HCT116 (cell line): ENCODE results near the gene TSEN34. TPM values are rescaled to one million over a fixed set of nuclear protein-coding genes. Genes with fewer than 3 reads are reported as not detected.

Experiments used
- ATAC-seq: fragments of 200-7000 bp; cut with Tn5 transposase; 2 replicates; pipeline ENCODE4 v1.9.1; 2020; ENCODE audit warnings: mild to moderate bottlenecking, moderate library complexity
- BruUV-seq: library from RNA; stranded (reverse); fragments of 400-500 nt; replicated peaks from 2 replicates; lab custom pipeline; 2021; lab: Mats Ljungman, UMichigan
- CTCF ChIA-PET: fragments of 300-600 bp; sonication (Branson Sonifier 250); formaldehyde crosslinking; loops from one replicate; lab custom pipeline; 2021; ENCODE audit warnings: antibody characterized with exemption; lab: Charles Lee
- POLR2A ChIA-PET: fragments of 300-600, 350-600 bp; sonication (Branson Sonifier 250); formaldehyde crosslinking; loops from one replicate; lab custom pipeline; 2021; ENCODE audit warnings: antibody characterized with exemption; lab: Charles Lee
- RAD21 ChIA-PET, 2 experiments: fragments of 300-600 bp; sonication (Branson Sonifier 250); formaldehyde crosslinking; loops; one replicate each; lab custom pipeline; 2023; ENCODE audit warnings: low total read pairs in 2 of 2; ENCODE audit not compliant: uncharacterized antibody in 2 of 2, unreplicated experiment in 2 of 2, low non-redundant PET in 1 of 2; lab: Charles Lee
- DNase-seq: peaks from one replicate; pipeline ENCODE4 v3.0.0-alpha.2; 2010; ENCODE audit warnings: low read depth, low spot score
- H2AFZ ChIP-seq: fragments of 200-600 bp; shearing (Covaris generic), sonication (generic); 2 replicates; pipeline ENCODE4 v1.6.1; 2017; ENCODE audit warnings: low read depth, mixed run types, mixed read lengths, antibody characterized with exemption, low read length; ENCODE audit not compliant: poor library complexity, severe bottlenecking
- H3K27ac ChIP-seq: 2 replicates; pipeline ENCODE4 v1.5.1; 2012; ENCODE audit warnings: low read depth, low read length
- H3K27me3 ChIP-seq: fragments of 200-600 bp; sonication (generic); 2 replicates; pipeline ENCODE4 v1.6.1; 2016; ENCODE audit warnings: mixed run types, low read length, mixed read lengths; ENCODE audit not compliant: insufficient read depth
- H3K36me3 ChIP-seq, 2 experiments: fragments of 200-500 bp in 1 of 2; fragments of 200-600 bp in 1 of 2; sonication (Bioruptor generic) in 1 of 2; sonication (generic) in 1 of 2; 2 replicates each; pipeline versions ENCODE4 v1.5.1 to v1.6.1; 2014 to 2016; ENCODE audit warnings: low read length in 2 of 2, inconsistent platforms in 1 of 2, mixed read lengths in 1 of 2, mixed run types in 1 of 2; ENCODE audit not compliant: insufficient read depth in 2 of 2, control insufficient read depth in 1 of 2
- H3K4me1 ChIP-seq, 2 experiments: fragments of 200-600 bp in 1 of 2; sonication (generic) in 1 of 2; 2 replicates each; pipeline versions ENCODE4 v1.5.1 to v1.6.1; 2012 to 2017; ENCODE audit warnings: low read length in 2 of 2, inconsistent platforms in 1 of 2, mild to moderate bottlenecking in 1 of 2, mixed read lengths in 1 of 2, mixed run types in 1 of 2, moderate library complexity in 1 of 2; ENCODE audit not compliant: insufficient read depth in 2 of 2, control insufficient read depth in 1 of 2
- H3K4me2 ChIP-seq: fragments of 200-600 bp; sonication (generic); 2 replicates; pipeline ENCODE4 v1.6.1; 2017; ENCODE audit warnings: mixed run types, low read length, mixed read lengths
- H3K4me3 ChIP-seq, 2 experiments: fragments of 200-600 bp in 1 of 2; sonication (generic) in 1 of 2; replicated peaks in 1 of 2; 2 replicates each; pipeline ENCODE4 v1.5.1; 2011 to 2016; ENCODE audit warnings: low read length in 2 of 2, control low read depth in 1 of 2, low read depth in 1 of 2, mild to moderate bottlenecking in 1 of 2, mixed read lengths in 1 of 2, mixed run types in 1 of 2
- H3K79me2 ChIP-seq: fragments of 200-600 bp; sonication (generic); 2 replicates; pipeline ENCODE4 v1.6.1; 2017; ENCODE audit warnings: mild to moderate bottlenecking, mixed run types, low read length, moderate library complexity, mixed read lengths; ENCODE audit not compliant: insufficient read depth
- H3K9ac ChIP-seq: fragments of 200-600 bp; sonication (generic); 2 replicates; pipeline ENCODE4 v1.6.1; 2016; ENCODE audit warnings: low read length, mixed read lengths
- H3K9me2 ChIP-seq: fragments of 200-600 bp; sonication (generic), shearing (Covaris generic); 2 replicates; pipeline ENCODE4 v1.6.1; 2017; ENCODE audit warnings: mixed run types, mild to moderate bottlenecking, moderate library complexity; ENCODE audit not compliant: insufficient read depth
- H3K9me3 ChIP-seq, 2 experiments: fragments of 200-500 bp in 1 of 2; fragments of 200-600 bp in 1 of 2; sonication (Bioruptor generic) in 1 of 2; sonication (generic) in 1 of 2; 2 replicates each; pipeline ENCODE4 v1.6.1; 2014 to 2017; ENCODE audit warnings: low read length in 2 of 2, mixed read lengths in 2 of 2, inconsistent platforms in 1 of 2, low read depth in 1 of 2, mild to moderate bottlenecking in 1 of 2, mixed run types in 1 of 2, moderate library complexity in 1 of 2; ENCODE audit not compliant: control insufficient read depth in 1 of 2, insufficient read depth in 1 of 2
- H4K20me1 ChIP-seq: fragments of 200-600 bp; sonication (generic), shearing (Covaris generic); 2 replicates; pipeline ENCODE4 v1.6.1; 2017; ENCODE audit warnings: mixed run types, mild to moderate bottlenecking, moderate library complexity; ENCODE audit not compliant: insufficient read depth
- CBX3 ChIP-seq: IDR thresholded peaks from 2 replicates; pipeline ENCODE4 v1.6.1; 2012; ENCODE audit warnings: low read depth
- CEBPB ChIP-seq: IDR thresholded peaks from 2 replicates; pipeline ENCODE4 v1.6.1; 2012; ENCODE audit warnings: low read depth
- EGR1 ChIP-seq: IDR thresholded peaks from 2 replicates; pipeline ENCODE4 v1.6.1; 2012; ENCODE audit warnings: low read depth
- ELF1 ChIP-seq: IDR thresholded peaks from 2 replicates; pipeline ENCODE4 v1.6.1; 2012; ENCODE audit warnings: low read depth, borderline replicate concordance
- JUND ChIP-seq: IDR thresholded peaks from 2 replicates; pipeline ENCODE4 v1.6.1; 2012
- MAX ChIP-seq: IDR thresholded peaks from 2 replicates; pipeline ENCODE4 v1.6.1; 2012
- POLR2A ChIP-seq: IDR thresholded peaks from 2 replicates; pipeline ENCODE4 v1.7.0; 2011; ENCODE audit warnings: borderline replicate concordance; ENCODE audit not compliant: insufficient read depth, insufficient read length; ENCODE audit errors: extremely low read depth
- POLR2AphosphoS5 ChIP-seq: IDR thresholded peaks from 2 replicates; pipeline ENCODE4 v1.6.1; 2011; ENCODE audit warnings: mild to moderate bottlenecking, low read depth, low read length, moderate library complexity
- RAD21 ChIP-seq: IDR thresholded peaks from 2 replicates; pipeline ENCODE4 v1.6.1; 2012; ENCODE audit warnings: low read depth, mild to moderate bottlenecking
- REST ChIP-seq: IDR thresholded peaks from 2 replicates; pipeline ENCODE4 v1.6.1; 2012; ENCODE audit warnings: low read depth
- SIN3A ChIP-seq: IDR thresholded peaks from 2 replicates; pipeline ENCODE4 v1.6.1; 2012; ENCODE audit warnings: low read depth
- SP1 ChIP-seq: IDR thresholded peaks from 2 replicates; pipeline ENCODE4 v1.6.1; 2012; ENCODE audit warnings: low read depth
- ZNF274 ChIP-seq: fragments of 200-500 bp; sonication (Bioruptor generic); IDR thresholded peaks from 2 replicates; pipeline ENCODE4 v1.6.1; 2014; ENCODE audit warnings: mild to moderate bottlenecking, low read depth, low read length, inconsistent platforms
- intact Hi-C: fragments of 100-400 bp; cut with micrococcal nuclease; formaldehyde crosslinking; loops from 2 replicates; pipeline ENCODE4 v1.10.0; 2022
- total RNA-seq: library from RNA; stranded (reverse); gene quantifications from one replicate; pipeline ENCODE4 v1.2.1, GENCODE V29; 2021; ENCODE audit not compliant: unreplicated experiment
- TF ChIP-seq, protein P1 (sequence below): IDR thresholded peaks from 2 replicates; pipeline ENCODE4 v1.6.1; 2011; ENCODE audit warnings: mild to moderate bottlenecking, low read length, moderate library complexity; ENCODE audit not compliant: insufficient replicate concordance; ENCODE audit errors: extremely low read depth

The TSEN34 gene
- total RNA-seq, 1 experiment from 2014 or later = 99.9 TPM

DNA sequence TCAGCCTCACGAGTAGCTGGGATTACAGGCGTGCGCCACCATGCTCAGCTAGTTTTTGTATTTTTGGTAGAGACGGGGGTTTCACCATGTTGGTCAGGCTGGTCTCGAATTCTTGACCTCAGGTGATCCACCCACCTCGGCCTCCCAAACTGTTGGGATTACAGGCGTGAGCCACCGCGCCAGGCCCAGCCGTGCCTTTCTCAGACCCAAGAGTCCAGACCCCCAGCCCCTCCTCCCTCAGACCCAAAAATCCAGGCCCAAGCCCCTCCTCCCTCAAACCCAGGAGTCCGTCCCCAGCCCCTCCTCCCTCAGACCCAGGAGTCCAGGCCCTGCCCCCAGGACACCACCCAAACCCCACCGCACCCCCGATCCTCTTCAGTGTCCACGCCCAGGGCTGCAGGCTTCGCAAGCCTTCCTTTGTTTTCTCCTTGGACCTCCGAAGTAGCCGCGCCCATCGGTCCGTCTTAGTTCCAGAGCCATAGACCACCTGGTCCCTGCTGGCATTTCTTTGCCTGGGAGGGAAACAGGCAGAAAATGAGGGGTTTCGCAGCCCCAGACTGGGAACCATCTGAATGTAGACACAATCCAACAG lies 21.9 kb upstream of the TSEN34 start:
- CTCF ChIA-PET = interaction anchor here (0.6 to 2.7 kb wide), 11 partner anchors 10 to 312 kb away, joined by 3 to 14 read pairs (median 3); partner anchors contain the start of genes CNOT3, LENG1, MBOAT7 and TSEN34
- ATAC-seq = no peak
- no peak overlapping the region for H3K4me2 ChIP-seq
- H3K36me3 ChIP-seq = no peaks in the 10 kb centered on the region
- RAD21 ChIA-PET = no interaction called here
- BruUV-seq = no TSS peak
- TF ChIP-seq RAD21 (no peak), ZNF274 (no peak), POLR2A (no peak), EGR1 (no peak), CBX3 (no peak), SP1 (no peak), REST (no peak), CEBPB (no peak), MAX (no peak), SIN3A (no peak), JUND (no peak), POLR2AphosphoS5 (no peak), ELF1 (no peak)
- TF ChIP-seq, protein P1, sequence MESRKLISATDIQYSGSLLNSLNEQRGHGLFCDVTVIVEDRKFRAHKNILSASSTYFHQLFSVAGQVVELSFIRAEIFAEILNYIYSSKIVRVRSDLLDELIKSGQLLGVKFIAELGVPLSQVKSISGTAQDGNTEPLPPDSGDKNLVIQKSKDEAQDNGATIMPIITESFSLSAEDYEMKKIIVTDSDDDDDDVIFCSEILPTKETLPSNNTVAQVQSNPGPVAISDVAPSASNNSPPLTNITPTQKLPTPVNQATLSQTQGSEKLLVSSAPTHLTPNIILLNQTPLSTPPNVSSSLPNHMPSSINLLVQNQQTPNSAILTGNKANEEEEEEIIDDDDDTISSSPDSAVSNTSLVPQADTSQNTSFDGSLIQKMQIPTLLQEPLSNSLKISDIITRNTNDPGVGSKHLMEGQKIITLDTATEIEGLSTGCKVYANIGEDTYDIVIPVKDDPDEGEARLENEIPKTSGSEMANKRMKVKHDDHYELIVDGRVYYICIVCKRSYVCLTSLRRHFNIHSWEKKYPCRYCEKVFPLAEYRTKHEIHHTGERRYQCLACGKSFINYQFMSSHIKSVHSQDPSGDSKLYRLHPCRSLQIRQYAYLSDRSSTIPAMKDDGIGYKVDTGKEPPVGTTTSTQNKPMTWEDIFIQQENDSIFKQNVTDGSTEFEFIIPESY = no peak
- H2AFZ ChIP-seq = no peak overlapping the region
- no peak overlapping the region for H3K27ac ChIP-seq
- H3K9me2 ChIP-seq = no peaks in the 10 kb centered on the region
- no peaks in the 10 kb centered on the region for H3K9me3 ChIP-seq
- intact Hi-C loops = no loop called here
- 0 out of 2 replicates have a peak, but pooled peaks cover 3% of the 10 kb centered on the region for H3K79me2 ChIP-seq
- no peak overlapping the region for H3K9ac ChIP-seq
- no peak overlapping the region for H3K4me3 ChIP-seq
- POLR2A ChIA-PET = interaction anchor here (0.7 kb wide), 1 partner anchor 31 kb away, joined by 3 read pairs; no protein-coding TSS in a partner anchor
- H3K27me3 ChIP-seq = no peaks in the 10 kb centered on the region
- no peaks in the 10 kb centered on the region for H4K20me1 ChIP-seq
- H3K4me1 ChIP-seq = peaks cover 8 to 34% of the 10 kb centered on the region in 2 experiments; a peak in 3 of 4 replicates
- DNase-seq = no peak
